Chondrocyte (in vitro differentiated cells): Measurements from ENCODE around the gene TTC33. TPM values are rescaled to one million over a fixed set of nuclear protein-coding genes. Genes with fewer than 3 reads are reported as not detected.
"Not testable (repeated sequence)": the region's sequence is repeated elsewhere in the genome, so short reads cannot be mapped to it uniquely, and the experiment has no call there.

ENCODE experiments used
- DNase-seq: peaks from one replicate; pipeline ENCODE4 v3.0.0; 2021; ENCODE audit warnings: mixed read lengths, low spot score
- H3K27ac Mint-ChIP-seq: one replicate; pipeline ENCODE4 v1.8.0; 2021; ENCODE audit warnings: mild to moderate bottlenecking, moderate library complexity, mixed read lengths; ENCODE audit not compliant: unreplicated experiment
- H3K27me3 Mint-ChIP-seq: 2 replicates; pipeline ENCODE4 v1.8.0; 2021; ENCODE audit warnings: low read depth, mixed read lengths
- H3K36me3 Mint-ChIP-seq: 2 replicates; pipeline ENCODE4 v1.8.0; 2021; ENCODE audit warnings: low read depth, mixed read lengths
- H3K4me1 Mint-ChIP-seq: 2 replicates; pipeline ENCODE4 v1.8.0; 2021; ENCODE audit warnings: low read depth, mild to moderate bottlenecking, mixed read lengths
- H3K4me3 Mint-ChIP-seq: one replicate; pipeline ENCODE4 v1.8.0; 2021; ENCODE audit warnings: mild to moderate bottlenecking, moderate library complexity, mixed read lengths; ENCODE audit not compliant: unreplicated experiment
- H3K9me3 Mint-ChIP-seq: 2 replicates; pipeline ENCODE4 v1.8.0; 2021; ENCODE audit warnings: low read depth, mixed read lengths
- CTCF ChIP-seq: fragments of 200-600 bp; sonication (generic); IDR thresholded peaks from 2 replicates; pipeline ENCODE4 v1.5.0; 2021; ENCODE audit warnings: antibody characterized with exemption, mild to moderate bottlenecking, moderate library complexity
- total RNA-seq: library from RNA; stranded (reverse); gene quantifications from 3 replicates; pipeline ENCODE4 v1.2.1, GENCODE V29; 2021

Gene TTC33
- total RNA-seq, 1 donor from 2014 or later, result 14.3 TPM

- Mint-ChIP-seq H3K4me3 (no peak overlapping the region), H3K27ac (peak overlapping the region; percentile 2), H3K9me3 (peaks cover 7% of the 10 kb centered on the region), H3K36me3 (peaks cover 5% of the 10 kb centered on the region), H3K27me3 (no peaks in the 10 kb centered on the region), H3K4me1 (peaks cover 41% of the 10 kb centered on the region)
- no peak for TF ChIP-seq CTCF
- DNase-seq, result no peak
These were observed 36.0 kb upstream of the TTC33 start for GRCh38 chr5:40791715-40792139.

DNA sequence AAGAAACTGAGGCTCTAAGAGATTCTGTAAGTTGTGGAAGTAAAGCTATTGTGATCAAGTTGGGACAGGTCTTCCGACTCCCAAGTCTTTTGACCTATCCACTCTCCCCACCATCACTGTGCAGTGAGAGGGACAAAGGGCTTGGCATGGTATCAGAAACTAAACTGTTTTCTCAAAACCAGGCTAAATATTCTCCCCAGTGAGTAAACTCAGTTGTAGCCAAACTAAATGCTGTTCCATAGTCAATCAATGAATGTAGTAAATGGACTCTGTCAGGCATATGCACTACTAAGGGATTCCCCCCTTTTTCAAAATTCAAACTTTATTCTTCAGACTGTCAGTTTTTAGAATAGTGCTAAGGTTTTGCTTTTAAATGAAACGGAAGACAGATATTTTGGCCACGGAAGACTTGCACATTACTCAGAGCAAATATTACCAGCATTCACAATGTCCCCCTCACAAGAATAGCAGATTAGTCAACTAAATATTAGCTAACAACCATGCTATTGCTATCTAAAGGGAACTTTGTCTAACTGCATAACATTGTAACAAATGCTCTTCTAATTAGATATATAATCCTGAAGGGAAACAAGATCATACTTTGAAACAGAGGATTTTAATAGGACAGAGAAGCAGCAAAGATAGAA is 35.3 kb upstream of the TTC33 start:
- TF ChIP-seq CTCF, result no peak
- H3K27me3 Mint-ChIP-seq, result no peaks in the 10 kb centered on the region
- H3K4me3 Mint-ChIP-seq, result no peak overlapping the region
- no peak for DNase-seq
- peaks cover 34% of the 10 kb centered on the region for H3K4me1 Mint-ChIP-seq
- H3K27ac Mint-ChIP-seq, result peak overlapping the region; percentile 2
- H3K9me3 Mint-ChIP-seq, result peaks cover 7% of the 10 kb centered on the region
- peaks cover 6% of the 10 kb centered on the region for H3K36me3 Mint-ChIP-seq

- not testable (repeated sequence) for H3K4me3 Mint-ChIP-seq, H3K36me3 Mint-ChIP-seq, H3K9me3 Mint-ChIP-seq, DNase-seq, H3K27me3 Mint-ChIP-seq
- Mint-ChIP-seq H3K27ac (peak overlapping the region; percentile 36), H3K4me1 (peaks cover 34% of the 10 kb centered on the region)
These were observed 33.2 kb upstream of the TTC33 start for GRCh38 chr5:40788941-40789340.

DNA sequence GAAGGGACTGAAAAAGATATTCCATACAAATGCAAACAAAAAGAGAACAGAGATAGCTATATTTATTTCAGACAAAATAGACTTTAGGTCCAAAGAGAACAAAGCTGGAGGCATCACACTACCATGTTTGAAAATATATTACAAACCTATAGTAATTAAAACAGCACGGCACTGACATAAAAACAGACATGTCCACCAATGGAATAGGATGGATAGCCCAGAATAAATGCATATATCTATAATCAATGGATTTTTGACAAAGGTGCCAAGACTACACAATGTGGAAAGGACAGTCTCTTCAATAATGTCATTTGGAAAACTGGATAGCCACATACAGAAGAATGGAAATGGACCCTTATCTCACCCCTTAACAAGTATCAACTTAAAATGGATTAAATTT is 32.2 kb upstream of the TTC33 start:
- Mint-ChIP-seq H3K27ac (no peak overlapping the region), H3K9me3 (peaks cover 7% of the 10 kb centered on the region), H3K4me1 (peaks cover 29% of the 10 kb centered on the region), H3K27me3 (no peaks in the 10 kb centered on the region), H3K36me3 (peaks cover 6% of the 10 kb centered on the region), H3K4me3 (no peak overlapping the region)
- TF ChIP-seq CTCF, result no peak
- no peak for DNase-seq

DNA sequence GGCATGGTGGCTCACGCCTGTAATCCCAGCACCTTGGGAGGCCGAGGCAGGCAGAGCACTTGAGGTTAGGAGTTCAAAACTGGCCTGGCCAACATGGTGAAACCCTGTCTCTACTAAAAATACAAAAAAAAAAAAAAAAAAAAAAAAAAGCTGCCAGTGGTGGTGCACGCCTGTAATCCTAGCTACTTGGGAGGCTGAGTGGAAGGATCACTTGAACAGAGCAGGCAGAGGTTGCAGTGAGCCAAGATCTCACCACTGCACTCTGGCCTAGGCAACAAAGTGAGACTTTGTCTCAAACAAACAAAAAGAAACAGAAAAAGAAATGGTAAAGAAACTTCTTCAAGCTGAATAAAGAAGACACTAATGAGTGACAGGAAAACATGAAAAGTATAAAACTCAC is 30.9 kb upstream of the TTC33 start:
- H3K9me3 Mint-ChIP-seq, H3K36me3 Mint-ChIP-seq, H3K27me3 Mint-ChIP-seq, H3K4me3 Mint-ChIP-seq, H3K27ac Mint-ChIP-seq, DNase-seq: not testable (repeated sequence)
- H3K4me1 Mint-ChIP-seq, result peaks cover 32% of the 10 kb centered on the region

DNA sequence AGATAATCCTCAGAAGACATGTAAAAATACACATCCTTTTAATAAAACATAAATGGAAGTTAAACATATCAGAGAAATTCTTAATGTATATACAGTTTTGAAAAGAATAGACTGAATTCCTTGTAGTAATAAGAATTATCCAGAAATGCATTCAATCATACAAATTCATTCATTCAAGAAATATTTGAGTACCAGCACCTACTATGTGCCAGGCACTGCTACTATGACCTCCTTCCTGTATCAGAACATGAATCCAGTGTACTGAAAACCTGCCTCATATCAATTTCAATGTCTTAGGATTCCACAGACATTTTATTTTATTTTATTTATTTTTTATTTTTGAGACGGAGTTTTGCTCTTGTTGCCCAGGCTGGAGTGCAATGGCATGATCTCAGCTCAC is 29.2 kb upstream of the TTC33 start:
- no peak overlapping the region for H3K4me3 Mint-ChIP-seq
- no peak for TF ChIP-seq CTCF
- no peaks in the 10 kb centered on the region for H3K27me3 Mint-ChIP-seq
- peaks cover 33% of the 10 kb centered on the region for H3K4me1 Mint-ChIP-seq
- DNase-seq, result no peak
- peaks cover 6% of the 10 kb centered on the region for H3K36me3 Mint-ChIP-seq
- H3K9me3 Mint-ChIP-seq, result peaks cover 7% of the 10 kb centered on the region
- no peak overlapping the region for H3K27ac Mint-ChIP-seq
